Measurements from ENCODE around the gene ZSWIM4.

Gene ZSWIM4

DNA sequence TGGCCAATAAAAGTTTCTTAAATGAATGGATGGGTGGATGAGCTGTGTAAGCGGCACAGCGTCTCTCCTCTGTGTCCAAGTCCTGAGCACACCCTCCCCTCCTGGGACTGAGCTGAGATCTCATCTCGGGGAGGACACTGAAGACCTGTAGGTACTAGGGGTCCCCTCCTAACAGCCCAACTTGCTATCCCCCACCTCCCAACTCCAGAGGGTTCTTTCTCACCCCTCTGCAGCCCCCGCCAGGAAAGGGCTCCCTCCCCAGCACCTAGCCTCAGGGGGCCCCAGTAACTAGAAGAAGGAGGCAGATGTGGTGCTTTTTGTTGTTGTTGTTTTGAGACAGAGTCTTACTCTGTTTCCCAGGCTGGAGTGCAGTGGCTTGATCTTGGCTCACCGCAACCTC is 80.6 kb downstream of the ZSWIM4 start:
- no peak for DNase-seq (ENCODE audit: low read depth)

DNA sequence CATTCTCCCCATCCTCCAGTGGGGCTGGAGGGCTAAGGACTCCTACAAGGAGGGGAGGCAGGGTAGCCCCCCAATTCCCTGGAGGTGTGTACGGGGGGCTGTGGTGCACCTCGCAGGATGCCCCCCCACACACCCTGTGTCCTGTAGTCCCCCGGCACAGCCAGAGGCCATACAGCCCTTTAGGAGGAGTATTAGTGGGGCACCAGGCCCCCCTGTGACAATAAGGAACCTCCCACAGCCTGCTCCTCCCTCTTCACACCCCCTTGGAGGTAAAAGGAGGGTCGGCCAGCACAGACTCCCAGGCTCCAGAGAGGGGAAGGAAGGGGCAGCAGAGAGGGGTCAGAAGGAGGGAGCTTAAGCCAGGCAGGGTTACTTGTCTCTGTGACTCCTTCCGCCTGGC is 81.6 kb downstream of the ZSWIM4 start, which contains the start of gene NANOS3:
Gene NANOS3 (plus strand): TSS at position 301 of the 400 bp plus-strand sequence. CDS start 115 bp downstream, outside the sequence.
- no peak for DNase-seq (ENCODE audit: low read depth)

DNA sequence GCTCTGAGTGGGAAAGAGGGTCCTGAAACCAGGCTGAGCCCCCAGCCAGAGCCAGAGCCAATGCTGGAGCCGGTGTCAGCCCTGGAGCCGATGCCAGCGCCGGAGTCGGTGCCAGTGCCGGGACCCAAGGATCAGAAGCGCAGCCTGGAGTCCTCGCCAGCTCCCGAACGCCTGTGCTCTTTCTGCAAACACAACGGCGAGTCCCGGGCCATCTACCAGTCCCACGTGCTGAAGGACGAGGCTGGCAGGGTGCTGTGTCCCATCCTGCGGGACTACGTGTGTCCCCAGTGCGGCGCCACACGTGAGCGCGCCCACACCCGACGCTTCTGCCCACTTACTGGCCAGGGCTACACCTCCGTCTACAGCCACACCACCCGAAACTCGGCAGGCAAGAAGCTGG is 82.1 kb downstream of the ZSWIM4 start:
- DNase-seq (ENCODE audit: low read depth) = no peak

DNA sequence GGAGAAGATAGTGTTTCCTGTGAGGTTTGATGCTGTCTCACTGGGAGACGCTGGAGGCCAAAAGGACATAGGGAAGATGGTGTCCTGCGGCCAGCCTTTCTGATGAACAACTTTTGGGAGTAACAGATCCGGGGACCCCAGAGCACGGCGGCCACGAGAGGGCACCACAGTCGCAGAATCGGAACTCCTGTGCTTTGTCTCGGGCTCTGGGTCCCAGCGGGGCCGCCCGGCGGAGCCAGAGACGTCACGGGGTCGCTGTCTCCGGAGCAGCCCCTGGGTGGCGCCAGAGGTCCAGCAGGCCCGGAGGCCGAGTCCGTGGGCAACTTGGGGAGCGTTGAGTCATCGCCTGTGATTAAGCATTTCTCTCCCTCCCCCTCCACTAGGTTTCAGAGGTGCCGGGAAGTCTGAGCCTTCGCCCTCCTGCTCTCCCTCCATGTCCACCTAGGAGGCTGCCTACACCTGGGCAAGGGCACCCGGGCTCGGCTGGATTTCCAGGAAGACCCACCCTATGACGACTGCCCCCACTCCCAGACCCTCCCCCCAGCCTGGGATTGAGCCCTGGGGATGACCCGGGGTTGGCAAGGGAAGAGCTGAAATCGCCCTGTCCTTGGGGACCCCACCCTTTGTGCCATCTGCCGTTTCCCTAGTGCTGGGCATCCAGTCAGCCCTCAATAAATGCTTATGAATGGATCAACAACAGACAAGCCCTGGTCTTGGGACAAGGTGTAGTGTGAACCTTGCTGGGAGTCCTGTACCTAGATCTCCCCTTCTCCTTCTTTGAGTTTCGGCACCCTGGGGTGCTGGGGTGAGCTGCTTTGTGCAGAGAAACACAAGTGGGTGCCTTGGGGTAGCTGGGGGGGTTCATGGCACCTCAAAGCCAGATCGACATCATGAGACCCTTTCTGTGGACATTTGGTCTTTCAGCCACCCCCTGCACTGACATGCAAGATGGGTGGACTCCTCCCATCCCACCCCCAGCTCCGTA is 85.1 kb downstream of the ZSWIM4 start:
- peak; percentile 94 for DNase-seq (ENCODE audit: low read depth)

DNA sequence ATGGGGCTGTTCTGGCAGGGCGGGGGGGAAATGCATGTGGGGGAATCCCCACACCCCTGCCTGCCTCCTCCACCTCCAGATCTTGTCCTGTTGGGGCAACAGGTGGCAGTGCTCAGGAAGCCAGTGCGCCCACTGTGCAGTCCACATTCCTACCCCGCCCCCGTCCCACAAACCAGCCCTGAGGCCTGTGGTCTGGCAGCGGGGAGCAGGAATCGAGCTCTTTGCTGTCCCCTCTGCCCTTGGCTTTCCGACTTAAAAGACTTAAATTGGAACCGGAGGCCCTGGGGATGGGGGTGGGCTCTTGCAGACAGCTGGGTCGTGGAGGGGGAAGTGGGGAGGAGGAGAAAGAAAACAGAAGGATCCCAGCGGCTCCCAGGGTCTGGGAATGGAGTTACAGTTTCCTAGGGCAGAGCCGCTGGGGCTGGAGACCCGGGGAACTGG is 86.0 kb downstream of the ZSWIM4 start:
- DNase-seq (ENCODE audit: low read depth) = no peak

All from activated T-helper 1 cell treated with Interleukin-2 at 50 U/mL for 16 hours (primary cell).